Hematopoietic multipotent progenitor cell treated with erythropoietin and hydrocortisone succinate and interleukin-3 and kit ligand, for 17 days (in vitro differentiated cells): ENCODE measurements around the gene UXS1.
"Not testable (repeated sequence)": the region's sequence is repeated elsewhere in the genome, so short reads cannot be mapped to it uniquely, and the experiment has no call there.

Experiments
- DNase-seq: peaks from one replicate; pipeline ENCODE4 v3.0.0-alpha.2; 2015; ENCODE audit warnings: low spot score

The UXS1 gene

GRCh38 chr2:106160786-106161261, 33.3 kb downstream of the UXS1 start:
- DNase-seq: no peak

GRCh38 chr2:106159866-106160785, 34.0 kb downstream of the UXS1 start:
- DNase-seq: no peak

DNA sequence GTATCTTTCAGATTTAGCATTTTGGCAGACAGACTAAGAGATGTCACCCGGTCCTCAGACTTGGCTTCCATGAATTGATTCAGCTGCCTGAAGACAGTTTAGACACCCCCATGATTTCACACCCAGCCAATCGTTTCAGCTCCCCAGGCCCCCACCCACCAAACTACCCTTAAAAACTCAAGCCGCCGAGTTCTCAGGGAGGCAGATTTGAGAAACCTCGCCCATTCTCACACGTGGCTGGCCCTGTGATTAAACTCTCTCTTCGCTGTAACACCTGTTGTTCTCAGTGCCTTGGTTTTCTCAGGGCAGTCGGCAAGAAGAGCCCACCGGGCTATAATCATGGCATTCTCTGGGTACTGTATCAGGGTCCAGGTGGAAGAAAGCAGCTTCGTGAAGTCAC, 35.2 kb downstream of the UXS1 start:
- DNase-seq: no peak

DNA sequence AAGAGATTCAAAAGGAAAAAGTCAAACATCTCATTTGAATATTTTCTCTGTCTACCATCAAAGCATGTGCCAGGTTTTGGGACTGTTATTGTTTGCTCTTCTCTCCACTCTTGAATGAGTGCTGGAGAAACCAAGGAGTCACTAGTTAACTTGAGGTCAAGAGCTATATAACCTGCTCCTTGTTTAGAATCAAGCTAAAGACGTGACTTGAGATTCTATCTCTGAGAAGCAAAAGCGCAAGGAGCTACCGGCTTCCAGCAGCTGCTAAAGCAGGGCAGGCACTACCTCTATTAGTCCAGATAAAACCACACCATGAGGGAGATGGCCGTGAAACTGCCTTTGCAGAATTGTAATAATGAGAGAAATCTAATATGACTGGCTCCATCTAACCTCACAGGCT, 36.0 kb downstream of the UXS1 start:
- no peak for DNase-seq

DNA sequence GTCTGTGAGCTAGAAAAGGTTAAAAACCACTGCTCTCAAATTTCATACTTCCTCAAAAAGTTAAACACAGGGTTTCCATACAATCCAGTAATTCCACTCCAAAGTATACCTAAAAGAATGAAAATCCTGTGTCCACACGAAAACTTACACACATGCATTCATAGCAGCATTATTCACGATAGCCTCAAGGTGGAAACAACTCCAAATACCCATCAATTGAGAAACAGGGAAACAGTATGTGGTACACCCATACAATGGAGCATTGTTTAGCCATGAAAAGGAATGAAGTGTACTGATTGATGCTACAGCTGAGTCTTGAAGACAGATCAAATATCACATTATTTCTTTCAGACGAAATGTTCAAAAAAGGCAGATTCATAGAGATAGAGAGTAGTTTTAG, 36.7 kb downstream of the UXS1 start:
- DNase-seq: no peak

DNA sequence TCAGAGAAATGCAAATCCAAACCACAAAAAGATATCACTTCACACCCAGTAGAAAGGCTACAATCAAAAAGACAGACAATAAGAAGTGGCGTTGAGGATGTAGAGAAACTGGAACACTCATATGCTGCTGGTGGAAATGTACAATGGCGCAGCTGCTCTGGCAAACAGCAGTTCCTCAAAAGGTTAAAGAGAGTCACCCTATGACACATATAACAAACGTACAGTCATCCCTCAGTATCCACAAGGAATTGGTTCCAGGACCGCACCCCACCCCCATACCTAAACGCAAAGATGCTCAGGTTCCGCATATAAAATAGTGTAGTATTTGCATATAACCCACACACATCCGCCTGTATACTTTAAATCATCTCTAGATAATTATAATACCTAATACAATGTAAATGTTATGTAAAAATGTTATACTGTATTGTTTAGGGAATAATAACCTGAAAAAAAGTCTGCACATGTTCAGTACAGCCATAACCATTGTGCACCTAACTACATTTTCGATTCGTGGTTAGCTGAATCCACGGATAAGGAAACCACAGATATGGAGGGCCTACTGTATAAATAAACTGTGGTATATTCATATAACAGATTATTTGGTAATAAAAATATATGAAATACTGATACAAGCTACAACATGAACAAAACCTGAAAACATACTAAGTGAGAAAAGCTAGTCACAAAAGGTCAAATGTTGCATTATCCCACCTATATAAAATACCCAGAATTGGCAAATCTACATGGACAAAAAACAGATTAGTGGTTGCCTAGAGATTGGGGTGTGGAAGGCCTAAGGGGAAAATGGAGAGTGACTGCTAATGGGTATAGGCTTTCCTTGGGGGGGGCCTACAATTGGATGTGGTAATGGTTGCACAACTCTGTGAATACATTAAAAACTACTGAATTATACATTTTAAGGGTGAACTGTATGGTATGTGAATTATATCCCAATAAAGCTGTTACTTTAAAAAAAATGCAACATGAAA, 37.5 kb downstream of the UXS1 start:
- DNase-seq: no peak

GRCh38 chr2:106153781-106154180, 40.3 kb downstream of the UXS1 start:
- no peak for DNase-seq

GRCh38 chr2:106147665-106148064, 46.4 kb downstream of the UXS1 start:
- DNase-seq: no peak

- no peak for DNase-seq
Measured at GRCh38 chr2:106147159-106147558, 46.9 kb downstream of the UXS1 start.

GRCh38 chr2:106144621-106145331, 49.3 kb downstream of the UXS1 start:
- no peak for DNase-seq

DNA sequence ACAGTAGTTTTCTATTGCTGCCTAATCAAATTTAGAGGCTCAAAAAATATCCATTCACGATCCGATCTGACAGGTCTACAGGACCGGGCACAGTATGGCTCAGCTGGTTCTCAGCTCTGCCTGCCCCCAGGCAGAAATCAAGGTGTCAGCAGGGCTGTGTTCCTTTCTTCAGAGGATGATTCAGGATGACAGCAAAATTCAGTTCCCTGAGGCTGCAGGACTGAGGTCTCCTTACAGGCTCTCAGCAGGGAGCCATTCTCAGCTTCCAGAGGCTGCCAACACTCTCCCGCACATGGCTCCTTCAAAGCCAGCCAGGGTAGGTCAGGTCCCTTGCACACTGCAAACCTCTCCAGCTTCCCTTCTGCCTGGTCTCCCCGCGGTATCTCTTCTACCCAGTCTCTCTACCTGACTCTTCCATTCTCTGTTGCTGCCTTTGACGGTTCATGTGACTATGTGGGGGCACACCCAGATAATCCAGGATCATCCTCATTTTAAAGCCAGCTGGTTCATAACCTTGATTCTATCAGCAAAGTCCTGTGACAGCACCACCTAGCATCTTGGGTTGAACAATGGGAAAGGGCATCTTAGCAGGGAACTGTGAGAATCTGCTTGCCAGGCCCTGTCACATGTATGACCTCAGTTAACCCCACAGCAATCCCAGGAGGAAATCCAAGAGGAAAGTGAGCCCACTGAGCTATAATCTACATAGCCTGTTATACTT, 50.4 kb downstream of the UXS1 start:
- DNase-seq: no peak

DNA sequence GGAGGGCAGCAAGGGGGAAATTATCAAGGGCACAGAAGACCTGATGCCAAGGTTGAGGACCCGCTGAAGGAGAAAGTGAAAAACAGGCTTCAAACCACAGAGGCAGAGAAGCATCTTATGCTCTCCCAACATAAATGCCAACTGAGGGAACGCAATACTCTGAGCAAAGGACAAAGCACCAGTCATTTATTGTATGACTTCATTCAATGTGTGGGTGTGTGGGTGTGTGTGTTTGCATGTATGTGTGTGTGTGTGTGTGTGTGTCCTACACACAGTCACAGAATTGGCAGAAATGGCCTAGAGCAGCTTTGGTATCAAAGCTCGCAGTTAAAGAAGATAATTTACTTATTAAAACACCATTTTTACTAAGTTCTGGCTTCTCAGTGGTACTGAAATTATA, 51.4 kb downstream of the UXS1 start:
- no peak for DNase-seq

DNA sequence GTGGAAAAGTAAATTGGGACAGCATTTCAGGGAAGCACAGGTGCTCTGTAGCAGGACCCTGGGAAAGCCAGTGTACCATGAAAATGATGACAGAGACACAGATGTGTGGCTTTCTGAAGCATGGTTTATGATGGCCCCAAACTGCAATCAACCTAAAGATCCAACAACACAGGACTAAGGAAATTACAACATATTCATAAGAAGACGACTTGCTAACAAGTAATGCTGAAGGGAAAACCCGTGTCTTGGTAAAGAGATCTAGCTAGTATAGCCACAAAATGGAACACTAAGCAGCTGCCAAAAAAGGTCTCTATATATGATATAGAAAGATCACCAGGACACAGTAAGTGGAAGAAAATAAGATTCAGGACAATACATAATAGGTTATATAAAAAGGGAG, 53.2 kb downstream of the UXS1 start:
- DNase-seq: no peak

GRCh38 chr2:106140113-106140512, 54.0 kb downstream of the UXS1 start:
- no peak for DNase-seq

DNA sequence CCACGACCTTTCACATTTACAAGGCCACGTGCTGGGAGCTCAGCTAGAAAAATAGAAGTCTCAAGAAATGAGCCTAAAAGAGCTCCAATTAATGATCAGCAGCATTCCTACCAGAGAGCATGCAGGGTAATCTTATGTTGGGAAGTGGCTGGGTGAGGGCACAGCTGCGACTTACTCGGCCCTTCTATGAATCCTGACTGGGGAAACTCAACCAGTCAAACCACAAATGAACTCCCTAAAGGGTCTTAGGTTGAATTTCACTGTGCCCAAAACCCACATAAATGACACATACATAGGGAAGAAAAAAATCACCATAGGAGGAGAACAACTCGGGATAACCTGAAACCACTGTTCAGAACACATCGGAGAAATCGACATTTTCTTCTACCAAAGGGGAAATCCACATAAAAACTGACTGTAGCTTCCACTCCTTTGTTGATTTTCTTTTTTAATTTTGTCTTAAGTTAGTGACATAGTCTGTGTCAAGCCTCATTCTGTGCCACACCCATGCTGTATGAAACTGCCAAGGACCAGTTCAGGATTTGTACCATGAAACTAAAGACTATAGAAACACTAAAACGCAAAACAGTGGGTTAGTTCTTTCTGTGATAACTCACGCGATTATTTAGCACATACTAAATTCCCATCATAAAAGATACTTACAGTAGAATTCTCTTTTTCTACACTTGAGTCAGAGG, 54.7 kb downstream of the UXS1 start:
- DNase-seq: no peak

GRCh38 chr2:106138543-106139237, 55.4 kb downstream of the UXS1 start:
- DNase-seq: no peak

DNA sequence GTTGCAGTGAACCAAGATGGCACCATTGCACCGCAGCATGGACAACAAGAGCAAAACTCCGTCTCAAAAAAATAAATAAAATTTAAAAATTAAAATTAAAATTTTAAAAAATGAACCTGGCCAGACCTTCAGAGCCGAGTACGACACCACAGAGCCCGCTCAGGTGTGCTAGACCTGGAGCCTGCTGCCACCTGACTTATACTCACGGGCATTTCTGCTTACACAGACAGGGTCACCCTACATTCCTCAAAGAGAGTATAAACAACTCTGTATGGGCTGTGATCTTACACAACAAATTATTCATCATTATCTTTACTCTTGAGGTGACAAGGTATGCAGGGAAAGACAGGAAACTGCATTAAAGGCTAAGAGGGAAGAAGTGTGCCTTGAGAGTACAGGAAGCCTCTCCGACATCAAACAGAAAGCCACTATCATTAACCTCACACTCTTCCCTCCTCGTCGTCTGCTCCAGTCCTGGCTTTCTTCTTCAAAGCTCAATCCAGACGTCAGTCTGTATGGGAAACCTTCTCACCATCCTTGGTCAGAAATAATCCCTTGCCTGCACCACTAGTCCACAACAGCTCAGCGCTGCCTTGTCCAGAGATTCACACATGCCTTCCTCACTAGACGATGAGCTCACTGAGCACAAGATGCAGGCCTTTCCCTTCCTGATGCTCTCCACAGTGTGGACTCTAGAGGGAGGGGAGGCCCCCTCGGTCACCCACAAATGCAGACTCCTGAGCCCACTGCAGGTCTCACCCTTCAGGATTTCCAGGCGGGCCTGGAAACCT, 56.2 kb downstream of the UXS1 start:
- DNase-seq: no peak

DNA sequence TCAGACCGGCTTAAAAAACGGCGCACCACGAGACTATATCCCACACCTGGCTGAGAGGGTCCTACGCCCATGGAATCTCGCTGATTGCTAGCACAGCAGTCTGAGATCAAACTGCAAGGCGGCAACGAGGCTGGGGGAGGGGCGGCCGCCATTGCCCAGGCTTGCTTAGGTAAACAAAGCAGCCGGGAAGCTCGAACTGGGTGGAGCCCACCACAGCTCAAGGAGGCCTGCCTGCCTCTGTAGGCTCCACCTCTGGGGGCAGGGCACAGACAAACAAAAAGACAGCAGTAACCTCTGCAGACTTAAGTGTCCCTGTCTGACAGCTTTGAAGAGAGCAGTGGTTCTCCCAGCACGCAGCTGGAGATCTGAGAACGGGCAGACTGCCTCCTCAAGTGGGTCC, 62.9 kb downstream of the UXS1 start:
- DNase-seq: not testable (repeated sequence)
